Neural cell (in vitro differentiated cells): ENCODE data around the gene WDR74.

ENCODE experiments used
- EZH2 ChIP-seq: fragments of 200-600, 300-800 bp; shearing (Covaris generic), sonication (generic); IDR thresholded peaks from 2 replicates; pipeline ENCODE4 v1.6.1; 2014; ENCODE audit warnings: antibody characterized with exemption, low read length, borderline replicate concordance, mild to moderate bottlenecking; ENCODE audit not compliant: insufficient read depth, poor library complexity, severe bottlenecking
- TF ChIP-seq, protein P1 (sequence below): fragments of 450-650 bp; IDR thresholded peaks from 2 replicates; pipeline ENCODE4 v1.5.1; 2014; ENCODE audit warnings: antibody characterized with exemption, mild to moderate bottlenecking, moderate library complexity; ENCODE audit not compliant: poor library complexity, severe bottlenecking

DNA sequence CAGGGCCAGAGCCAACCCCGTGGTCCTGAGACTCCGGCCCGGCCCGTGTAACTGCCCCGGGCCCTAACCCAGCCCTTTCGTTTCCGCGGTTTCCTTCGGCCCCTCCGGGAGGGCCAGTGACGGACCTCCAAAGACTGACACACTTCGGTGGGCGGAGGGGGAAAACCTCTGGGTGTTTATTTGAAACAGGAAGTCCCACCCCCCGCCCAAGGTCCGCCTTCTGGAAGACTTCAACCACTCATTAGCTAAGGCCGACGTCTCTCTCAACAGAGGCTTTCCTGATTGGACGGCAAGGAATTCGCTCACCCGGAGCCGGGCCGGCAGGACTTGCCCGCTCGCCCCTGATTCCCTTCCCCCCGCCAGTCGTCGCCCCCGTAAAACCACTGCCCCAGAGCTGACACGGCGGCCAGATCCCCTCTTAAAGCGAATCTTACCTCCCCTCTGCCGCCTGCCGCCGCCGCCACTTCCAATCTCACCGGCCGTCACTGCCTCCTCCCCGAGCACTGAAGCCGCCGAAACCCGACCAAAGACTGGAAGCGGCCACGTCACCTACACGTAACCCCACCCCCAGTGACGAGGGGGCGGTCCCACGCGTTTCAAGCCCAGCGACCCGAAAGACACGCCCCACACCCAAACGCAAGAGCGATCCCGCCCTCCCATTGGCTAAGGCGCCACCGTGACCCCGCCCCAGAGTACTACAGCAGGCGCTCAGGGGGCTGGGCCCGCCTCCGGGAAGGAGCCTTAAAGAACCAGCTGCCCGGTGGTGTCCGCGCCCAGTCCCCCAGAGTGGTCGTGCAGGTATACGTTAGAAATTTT, 7.7 kb downstream of the WDR74 start, which contains the start of gene STX5:
- no peak for TF ChIP-seq EZH2
- TF ChIP-seq, protein P1, sequence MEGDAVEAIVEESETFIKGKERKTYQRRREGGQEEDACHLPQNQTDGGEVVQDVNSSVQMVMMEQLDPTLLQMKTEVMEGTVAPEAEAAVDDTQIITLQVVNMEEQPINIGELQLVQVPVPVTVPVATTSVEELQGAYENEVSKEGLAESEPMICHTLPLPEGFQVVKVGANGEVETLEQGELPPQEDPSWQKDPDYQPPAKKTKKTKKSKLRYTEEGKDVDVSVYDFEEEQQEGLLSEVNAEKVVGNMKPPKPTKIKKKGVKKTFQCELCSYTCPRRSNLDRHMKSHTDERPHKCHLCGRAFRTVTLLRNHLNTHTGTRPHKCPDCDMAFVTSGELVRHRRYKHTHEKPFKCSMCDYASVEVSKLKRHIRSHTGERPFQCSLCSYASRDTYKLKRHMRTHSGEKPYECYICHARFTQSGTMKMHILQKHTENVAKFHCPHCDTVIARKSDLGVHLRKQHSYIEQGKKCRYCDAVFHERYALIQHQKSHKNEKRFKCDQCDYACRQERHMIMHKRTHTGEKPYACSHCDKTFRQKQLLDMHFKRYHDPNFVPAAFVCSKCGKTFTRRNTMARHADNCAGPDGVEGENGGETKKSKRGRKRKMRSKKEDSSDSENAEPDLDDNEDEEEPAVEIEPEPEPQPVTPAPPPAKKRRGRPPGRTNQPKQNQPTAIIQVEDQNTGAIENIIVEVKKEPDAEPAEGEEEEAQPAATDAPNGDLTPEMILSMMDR = no peak
